Measurements from ENCODE around the gene TBX4.

TBX4 gene

DNA sequence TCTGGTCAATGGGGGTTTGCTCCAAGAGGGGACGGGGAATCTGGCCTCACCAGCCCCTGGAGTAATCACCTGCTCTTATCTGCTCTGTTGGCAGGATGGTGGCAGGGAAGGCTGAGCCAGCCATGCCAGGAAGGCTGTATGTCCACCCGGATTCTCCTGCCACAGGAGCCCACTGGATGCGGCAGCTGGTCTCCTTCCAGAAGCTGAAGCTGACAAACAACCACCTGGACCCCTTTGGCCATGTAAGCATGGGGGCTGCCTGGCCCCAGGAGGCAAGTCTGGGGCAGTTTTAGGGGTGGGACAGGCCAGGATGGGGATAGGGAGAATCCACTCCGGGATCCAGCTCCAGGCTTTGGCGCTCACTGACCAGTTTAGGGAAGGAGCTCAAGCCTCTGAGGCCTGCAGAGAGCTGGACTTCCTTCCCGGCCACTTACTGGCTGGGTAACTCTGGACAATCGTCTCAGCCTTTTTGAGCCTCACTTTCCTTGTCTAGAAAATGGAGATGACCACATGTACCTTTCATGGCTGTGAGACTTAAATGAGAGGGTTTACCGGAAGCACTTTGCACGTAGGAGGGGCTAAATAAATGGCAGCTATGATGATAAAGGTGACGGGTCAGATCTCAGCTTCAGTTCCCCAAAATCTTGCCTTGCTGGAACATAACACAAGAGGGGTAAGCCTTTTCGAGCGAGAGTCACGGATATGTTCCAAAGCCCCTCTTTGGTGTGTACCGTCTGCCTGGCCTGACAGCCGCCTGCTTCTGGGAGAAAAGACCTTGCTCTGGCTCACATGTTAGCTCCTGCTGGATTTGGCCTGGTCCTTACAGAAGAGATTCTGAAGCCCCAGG, 15.4 kb downstream of the TBX4 start:
- peak in 1 of 2 donors; percentile 5 for DNase-seq

DNA sequence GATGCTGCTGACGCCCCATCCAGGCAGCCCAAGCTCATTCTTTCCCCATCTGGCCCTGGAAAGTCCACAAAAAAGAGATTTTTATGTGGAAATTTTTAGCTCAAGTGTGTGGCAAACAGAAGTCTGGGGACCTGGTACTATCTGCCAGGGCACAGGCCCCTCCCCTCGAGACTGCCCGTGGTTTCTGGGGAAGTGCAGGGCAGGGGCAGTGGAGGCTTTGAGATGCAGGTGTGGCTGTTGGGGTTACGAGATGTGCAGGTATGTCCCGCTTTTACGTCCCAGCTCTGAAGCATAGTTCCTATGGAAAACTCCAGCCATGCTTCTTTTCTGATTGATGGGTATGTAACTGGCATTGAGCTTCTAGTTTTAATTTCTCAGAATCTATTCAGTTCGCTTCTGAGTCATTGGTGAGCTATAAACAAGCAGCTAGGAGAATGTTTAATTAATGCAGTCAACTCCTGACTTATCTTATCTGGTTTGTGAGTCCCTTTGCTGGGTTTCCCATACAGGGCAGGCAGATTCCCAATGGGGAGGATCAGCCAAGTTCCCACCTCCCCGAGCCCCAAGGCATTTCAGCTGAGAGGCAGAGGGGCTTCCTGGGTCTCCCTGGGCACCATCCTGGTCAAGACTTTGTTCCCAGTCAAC, 16.2 kb downstream of the TBX4 start:
- DNase-seq: no peak

DNA sequence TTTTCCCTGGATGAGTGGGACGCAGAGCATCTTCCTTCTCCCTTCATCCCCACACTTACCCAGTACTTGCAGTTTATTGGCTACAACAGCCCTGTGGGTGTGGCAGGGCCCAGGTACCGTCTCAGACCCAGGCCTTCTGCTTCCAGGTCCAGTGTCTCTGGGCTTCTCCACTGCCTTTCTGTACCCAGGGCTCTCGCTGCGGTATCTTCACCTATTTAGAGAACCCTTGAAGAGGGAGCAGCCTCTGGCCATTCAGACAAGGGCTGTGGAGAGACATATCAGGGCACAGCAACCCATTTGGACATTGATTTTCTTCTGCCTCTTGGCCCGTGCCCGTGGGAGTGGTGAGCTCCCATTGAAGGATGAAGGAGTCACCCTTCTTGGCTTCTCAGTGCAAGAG, 17.3 kb downstream of the TBX4 start:
- no peak for DNase-seq

DNA sequence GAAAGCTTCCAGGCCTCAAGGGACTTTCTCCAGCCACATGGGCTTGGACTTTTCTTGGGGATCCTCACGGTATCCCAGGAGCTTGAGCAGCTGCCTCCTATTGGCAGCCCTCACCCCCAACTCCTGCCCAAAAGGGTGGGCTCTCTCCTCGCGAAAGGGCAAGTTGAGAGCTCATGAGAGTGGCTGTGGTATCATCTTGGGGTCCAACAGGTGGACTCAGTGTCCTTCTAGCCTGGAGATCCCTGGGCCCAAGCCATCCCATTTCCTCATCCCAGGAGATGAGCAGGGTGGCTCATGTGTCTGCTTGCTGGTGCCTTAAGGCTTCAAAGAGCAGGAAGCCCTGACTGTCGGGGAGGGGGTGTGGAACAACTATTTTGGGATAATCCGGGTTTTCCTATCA, 17.7 kb downstream of the TBX4 start:
- no peak for DNase-seq

DNA sequence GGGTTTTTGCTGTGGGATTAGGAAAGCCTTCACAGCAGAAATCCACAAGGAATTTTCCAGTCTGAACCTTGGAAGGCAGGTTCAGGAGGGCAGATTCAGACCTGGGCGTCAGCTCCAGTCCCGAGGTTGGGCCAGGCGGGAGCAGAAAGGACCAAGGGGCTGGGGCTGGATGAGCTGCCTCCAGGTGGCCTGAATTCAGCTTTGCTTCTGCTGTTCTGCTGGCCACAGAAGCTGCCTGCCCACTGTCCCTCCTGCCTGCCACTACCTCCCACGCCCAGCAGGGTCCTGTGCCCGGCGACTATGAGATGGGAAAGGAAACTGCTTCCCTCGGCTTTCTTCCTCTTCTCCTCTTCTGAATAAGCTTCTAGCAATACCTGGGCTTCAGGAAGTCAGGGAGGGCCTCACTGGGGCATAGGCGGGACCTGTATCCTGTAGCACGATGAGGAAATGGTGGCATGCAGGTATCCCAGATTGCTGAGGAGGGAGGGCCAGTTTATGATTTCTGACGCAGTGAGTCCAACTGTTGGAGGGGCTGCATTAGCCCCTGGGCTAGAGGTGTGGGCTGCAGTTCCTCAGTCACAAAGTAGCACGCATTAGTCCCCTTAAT, 18.4 kb downstream of the TBX4 start:
- no peak for DNase-seq

DNA sequence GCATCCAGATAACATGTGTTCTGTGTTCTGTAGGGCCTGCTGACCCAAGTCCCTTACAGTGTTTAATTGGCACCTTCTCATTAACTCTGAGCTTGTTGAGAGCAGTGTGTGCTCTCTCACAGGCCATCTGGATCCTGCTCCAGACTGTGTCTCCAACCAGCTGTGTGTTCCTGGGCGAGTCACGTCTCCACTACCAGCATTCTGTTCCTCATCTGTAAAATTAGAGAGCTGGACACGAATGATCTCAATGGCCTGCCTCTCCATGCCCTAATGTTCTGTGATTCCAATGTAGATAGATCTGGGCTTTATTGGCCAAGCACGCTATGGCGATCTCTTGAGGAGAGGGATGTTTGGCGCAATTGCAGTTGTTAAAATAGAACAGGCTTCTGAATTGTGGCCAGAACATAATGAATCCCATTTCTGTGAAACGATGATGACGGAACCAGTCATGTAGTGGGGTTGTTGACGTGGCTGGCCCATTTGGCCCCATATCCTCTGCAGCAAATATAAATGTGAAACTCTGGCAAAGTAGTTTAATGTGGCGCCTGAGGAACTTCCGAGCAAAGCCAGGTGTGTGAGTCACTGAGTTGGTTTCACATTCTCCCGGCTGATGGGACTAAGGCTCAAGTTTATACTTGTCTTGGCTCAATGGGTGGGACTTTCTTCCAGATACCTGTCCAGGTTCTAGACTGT, 22.2 kb downstream of the TBX4 start:
- DNase-seq: no peak

DNA sequence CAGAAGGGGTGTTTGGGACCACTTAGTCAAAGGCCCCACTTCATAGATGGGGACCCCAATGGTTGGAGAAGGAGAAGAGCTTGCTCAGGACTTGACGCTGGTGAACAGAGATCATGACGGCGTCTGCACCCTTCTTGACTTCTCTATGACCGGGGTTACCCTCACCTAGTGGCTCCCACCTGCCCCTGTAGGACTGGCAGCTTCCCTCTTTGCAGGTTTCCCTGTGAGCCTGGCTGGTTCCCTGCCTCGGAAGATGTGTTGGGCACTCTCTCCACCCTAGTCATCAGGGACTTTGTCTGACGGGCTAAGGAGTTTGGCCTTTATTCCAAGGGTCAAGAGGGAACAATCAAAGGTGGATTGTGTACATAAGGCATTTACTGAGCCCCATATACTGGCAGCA, 22.7 kb downstream of the TBX4 start:
- no peak for DNase-seq

DNA sequence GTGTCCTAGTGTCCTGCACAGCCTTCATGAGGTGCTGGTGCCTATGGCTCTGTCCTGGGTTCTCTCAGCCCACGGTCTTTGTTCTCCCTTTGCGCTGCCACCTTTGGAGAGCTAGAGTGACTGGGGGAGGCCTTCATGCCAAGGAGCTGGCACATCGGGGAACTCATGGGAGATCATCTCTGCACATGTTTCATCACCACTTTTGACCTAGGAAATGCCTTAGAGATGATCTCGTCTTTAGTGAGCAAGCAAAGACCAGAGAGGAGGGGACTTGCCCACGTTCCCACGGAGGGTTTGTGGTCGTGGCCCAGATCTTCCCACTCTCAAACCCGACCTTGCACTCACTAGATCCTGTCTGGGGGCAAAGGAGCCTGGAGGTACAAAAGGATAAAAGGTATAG, 23.5 kb downstream of the TBX4 start:
- no peak for DNase-seq

DNA sequence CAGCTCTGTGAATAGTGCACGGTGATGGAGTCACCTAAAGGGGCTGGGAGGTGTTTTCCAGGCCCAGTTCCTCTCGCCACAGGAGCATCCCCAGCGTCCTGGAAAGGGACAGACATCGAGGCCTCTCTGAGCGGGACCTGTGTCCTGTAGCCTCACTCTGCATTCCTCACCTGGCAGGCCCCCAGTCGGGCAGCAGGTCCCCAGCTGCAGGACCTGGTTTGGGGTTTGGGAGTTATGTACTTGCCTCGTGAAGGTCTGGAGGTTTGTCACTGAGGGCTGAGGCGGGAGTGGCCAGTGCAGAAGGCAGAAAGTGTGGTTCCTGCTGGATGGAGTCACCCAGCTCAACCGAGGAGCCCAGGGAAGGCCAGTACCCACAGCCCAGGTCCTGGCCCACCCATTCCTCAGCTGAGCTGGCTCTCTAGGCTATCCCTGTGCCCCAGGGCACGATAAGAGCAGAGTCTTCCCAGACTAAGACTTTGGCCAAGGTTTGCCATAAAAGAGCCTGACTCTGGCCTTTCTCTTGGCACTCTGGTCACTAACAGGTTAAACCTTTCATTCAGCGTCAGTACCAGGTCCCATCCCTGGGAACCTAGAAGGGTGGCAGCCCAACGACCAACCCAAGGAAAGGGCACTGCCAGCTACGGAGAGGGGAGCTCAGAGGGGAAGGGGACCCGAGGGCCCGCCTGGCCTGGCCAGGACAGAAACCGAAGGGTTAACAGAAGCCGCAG, 24.4 kb downstream of the TBX4 start:
- DNase-seq: no peak

DNA sequence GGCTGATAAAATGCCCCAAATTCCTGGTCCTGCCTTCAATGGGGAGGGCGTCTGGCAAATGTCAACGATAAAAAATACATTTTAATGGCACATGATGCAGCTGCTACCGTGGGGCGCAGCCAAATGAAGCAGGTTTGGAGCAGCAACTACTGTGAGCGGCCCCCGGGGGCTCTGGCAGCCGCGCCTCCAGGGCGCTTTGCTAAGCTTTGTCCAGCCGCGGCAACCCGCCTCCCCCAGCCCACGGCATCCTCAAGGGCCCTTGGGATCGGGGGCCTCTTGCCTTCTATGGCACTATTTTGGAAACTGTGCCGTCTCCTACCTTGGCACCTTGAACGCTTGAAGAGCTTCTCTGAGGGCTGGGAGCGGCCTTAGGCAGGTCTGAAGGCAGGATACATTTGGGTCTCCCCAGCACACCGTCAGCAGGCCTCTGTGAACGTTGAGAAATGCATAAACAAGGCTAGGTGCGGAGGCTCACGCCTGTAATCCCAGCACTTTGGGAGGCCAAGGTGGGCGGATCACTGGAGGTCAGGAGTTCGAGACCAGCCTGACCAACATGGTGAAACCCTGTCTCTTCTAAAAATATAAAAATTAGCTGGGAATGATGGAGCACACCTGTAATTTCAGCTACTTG, 25.1 kb downstream of the TBX4 start:
- no peak for DNase-seq

DNA sequence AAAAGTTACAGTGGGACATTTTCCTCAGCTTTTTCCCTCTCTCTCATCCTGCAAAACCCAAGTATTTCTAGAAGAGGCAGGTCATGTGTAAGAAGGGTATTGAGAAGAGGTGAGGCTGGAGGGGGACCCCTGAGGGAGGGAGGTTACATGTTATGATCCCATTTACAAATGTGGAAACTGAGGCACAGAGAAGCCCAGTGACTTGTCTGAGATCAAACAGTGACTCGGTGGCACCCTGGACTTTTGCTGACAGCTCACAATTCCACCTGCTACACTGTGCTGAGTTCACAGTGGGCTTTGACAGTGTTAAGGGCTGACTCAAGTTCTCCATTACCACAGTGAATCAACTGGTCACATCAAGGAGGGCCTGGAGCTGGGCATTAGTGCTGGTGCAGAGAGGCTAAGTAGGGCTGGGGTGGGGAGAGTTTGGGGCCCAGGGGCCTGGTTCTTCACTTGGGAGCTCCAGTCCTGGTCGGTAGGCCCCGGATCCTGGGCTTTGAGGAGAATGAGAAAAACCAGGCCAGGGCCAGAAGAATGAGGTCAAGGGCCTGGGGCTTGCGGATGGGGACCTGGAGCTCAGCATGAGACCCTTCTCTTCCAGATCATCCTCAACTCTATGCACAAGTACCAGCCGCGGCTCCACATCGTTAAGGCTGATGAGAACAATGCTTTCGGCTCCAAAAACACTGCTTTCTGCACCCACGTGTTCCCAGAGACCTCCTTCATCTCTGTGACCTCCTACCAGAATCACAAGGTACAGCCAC, 26.0 kb downstream of the TBX4 start:
- DNase-seq: no peak

DNA sequence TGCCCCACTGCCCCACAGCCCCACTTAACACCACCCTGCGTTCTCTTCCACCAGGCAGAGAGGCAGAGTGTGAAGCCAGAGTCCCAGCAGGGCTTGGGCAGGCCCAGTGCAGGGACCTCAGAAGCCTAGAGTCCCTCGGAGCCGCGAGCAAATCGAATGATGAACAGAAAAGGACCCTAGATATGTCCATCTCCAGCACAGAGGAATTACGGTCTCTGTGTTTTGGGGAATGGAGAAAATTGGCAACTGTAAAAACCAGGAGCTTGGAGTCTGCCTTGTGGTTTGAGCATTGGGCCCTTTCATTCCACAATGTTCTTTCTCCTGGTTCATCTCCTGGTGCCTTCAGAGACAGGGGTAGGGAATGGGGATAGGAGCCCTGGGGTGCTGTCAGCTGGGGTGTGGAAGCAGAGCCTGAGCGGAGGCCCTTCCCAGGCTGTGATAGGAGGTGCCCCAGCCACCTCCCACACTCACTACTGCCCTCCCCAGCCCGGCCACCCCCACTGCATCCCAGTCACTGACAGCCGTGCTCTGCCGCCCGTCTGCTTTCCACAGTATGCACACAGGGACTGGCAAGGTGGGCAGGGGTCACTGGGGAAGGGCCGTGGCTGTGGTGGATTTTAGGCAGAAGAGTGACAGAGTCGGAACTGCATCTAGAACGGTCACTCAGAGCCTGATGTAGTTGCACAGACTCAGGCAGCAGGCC, 26.7 kb downstream of the TBX4 start:
- no peak for DNase-seq

DNA sequence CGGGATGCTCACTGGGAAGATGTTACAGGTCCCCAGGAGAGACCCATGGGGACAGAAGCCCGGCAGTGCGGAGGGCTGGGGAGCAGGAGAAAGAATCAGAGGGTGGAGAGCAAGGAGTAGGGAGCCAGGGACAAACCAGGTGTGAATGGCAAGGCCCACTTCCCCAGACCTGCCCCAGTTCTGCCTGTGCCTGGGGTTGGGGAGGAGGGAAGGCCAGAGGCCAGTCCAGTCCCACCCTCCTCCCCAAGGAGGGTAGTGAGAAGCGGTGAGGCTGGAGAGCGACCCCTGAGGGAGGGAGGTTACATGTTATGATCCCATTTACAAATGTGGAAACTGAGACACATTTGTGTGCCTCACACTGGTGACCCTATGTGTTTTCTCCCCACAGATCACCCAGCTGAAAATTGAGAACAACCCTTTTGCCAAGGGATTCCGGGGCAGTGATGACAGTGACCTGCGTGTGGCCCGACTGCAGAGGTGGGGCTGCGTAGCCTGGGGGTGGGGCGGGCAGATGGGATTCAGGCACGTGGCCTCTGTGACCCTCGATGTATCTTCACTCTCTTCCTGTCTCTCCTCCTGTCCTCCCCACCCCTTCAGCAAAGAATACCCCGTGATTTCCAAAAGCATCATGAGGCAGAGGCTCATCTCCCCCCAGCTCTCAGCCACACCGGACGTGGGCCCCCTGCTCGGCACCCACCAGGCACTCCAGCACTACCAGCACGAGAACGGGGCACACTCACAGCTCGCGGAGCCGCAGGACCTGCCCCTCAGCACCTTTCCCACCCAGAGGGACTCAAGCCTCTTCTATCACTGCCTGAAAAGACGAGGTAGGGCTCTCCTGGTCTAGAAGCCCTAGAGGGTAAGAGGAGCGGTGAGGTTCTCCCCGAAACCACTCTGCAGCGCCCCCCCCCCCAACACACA, 27.5 kb downstream of the TBX4 start:
- DNase-seq: no peak

DNA sequence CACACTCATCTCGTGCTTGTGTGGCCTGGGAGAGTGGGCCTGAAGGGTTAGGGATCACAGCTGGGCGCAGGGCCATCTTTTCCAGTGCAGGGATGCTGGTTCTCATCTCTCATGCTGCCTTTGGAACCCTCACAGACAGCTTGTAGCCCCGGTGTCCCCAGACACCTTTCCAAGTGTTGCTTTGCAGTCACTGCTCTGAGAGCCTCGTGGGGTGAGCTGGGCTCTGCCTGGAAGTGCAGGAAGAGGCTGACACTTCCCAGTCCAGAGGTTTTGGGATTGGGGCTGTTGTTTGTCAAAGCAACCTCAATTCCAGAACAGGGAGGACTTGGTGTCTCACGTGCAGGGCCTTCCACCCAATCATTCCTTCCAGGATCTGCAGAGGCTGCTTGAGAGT, 28.2 kb downstream of the TBX4 start:
- DNase-seq: no peak

DNA sequence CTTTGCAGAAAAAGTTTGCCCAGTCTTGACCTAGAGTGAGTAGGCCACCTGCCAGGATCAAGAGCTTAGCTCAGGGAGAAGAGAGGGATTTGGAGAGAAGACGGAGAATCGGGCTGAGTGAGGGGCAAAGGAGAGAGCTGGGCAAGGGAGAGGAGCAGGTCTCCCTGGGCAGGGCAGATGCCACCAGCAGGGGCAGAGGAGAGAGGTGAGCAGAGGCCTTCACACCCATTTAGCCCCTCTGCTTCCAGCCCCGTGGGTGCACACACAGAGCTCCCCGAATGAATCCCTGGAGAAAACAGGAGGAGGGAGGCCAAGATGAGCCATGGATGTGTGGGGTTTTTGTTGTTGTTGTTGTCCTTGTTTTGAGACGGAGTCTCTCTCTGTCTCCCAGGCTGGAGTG, 29.2 kb downstream of the TBX4 start:
- DNase-seq: no peak

DNA sequence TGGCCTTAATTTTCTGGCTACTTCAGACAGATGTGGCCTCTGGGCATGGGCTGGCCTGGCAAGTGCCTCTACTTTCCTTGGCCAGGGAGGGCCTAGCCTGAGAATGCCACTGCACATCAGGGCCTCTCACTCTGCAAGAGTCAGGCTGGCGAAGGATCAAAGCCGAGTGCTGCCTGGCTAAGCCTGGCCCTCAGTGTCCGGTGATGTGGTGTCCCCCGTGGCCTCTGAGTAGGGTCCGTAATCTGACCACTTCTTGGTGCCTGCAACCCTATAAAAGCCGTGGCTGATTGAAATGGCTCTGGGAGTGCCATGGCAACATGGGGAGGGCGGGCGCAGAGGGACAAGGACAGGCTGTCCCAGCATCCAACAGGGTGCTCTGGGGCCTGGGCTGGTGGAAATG, 30.2 kb downstream of the TBX4 start:
- DNase-seq: no peak

DNA sequence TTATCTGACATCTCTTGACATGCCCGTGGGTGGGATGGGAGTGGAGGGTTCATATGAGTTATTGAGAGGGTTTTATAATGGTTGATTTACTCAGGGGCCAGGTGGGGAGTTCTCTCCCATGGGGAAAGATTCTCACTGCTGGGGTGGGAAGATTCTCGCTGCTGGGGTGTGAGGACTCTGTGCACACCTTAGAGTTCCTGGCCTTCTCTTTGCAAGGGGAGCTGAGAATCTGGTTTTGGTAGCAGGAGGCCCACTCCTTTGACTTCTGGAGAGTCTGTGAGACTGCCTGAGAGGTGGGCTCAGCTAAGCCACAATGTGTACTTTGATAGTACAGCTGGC, 31.5 kb downstream of the TBX4 start:
- DNase-seq: no peak

DNA sequence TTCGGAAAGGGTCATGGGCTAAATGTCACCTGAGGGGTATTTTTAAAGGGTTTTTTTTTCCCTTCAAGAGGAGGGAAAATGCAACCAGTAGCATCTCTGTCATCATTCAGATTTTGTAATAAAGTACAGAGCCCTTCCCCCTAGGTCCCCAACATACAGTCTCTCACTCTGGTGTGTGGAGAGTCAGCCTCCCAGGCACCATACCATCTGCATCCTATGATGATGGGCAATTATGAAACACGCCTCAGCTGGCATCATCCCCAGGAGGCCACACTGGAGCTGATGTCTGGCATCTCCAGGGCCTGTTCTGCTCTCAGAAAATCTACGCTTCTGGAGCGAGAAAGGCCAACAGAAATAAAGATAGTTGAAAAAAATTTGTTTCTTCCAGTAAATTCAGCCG, 32.0 kb downstream of the TBX4 start:
- no peak for DNase-seq

DNA sequence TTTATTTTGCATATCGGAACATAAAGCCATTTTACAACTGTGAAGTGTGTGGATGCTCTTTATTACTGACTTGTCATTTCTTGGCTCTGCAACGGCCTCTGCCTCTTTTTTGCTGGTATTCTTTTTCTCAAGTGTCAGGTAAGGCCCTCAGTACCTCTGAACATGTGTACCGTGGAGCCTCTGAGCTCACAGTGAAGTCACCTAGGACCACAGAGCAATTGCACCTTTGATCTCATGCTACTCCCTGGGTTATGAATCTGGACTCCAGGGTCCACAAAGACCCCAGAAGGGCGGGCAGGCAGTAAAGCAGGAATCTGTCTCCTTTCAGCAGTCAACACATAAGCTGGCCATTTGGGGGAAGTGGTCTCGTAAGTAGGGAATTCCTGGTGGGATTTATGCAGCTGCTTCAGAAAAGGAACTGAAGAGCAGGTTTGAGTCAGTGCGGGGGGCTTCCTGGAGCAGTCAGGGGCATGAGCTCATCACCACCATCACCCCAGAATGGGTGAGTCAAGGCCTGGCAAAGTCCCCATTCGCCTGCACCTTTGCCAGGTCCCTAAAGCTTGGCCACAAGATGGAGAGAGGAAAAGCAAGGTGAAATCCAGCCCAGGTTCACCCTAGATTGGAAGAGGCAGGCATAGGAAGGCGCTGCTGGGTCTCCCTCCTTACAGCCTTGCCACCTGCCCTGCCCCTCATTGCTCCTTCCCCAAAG, 33.0 kb downstream of the TBX4 start:
- DNase-seq: no peak
